Liver (tissue), 9 donors: ENCODE measurements around the gene PLCB4. TPM values are rescaled to one million over a fixed set of nuclear protein-coding genes. Genes with fewer than 3 reads are reported as not detected.

Source experiments
- DNase-seq: peaks from one replicate; pipeline ENCODE4 v3.0.0-alpha.2; 2017; ENCODE audit warnings: low spot score
- H3K27ac ChIP-seq, 2 donors: one replicate each; pipeline ENCODE4 v1.7.0; 2013; ENCODE audit warnings: inconsistent platforms in 2 of 2, low read length in 2 of 2, control low read depth in 1 of 2, low read depth in 1 of 2, mild to moderate bottlenecking in 1 of 2
- H3K27me3 ChIP-seq, 4 donors: one replicate each; pipeline versions ENCODE4 v1.6.1 to v1.7.0; 2013; ENCODE audit warnings: low read length in 3 of 4, inconsistent platforms in 1 of 4, mild to moderate bottlenecking in 1 of 4, moderate library complexity in 1 of 4; ENCODE audit not compliant: control insufficient read depth in 4 of 4, insufficient read depth in 4 of 4
- H3K36me3 ChIP-seq, 4 donors: one replicate each; pipeline versions ENCODE4 v1.6.1 to v1.7.0; 2013; ENCODE audit warnings: low read length in 3 of 4, mild to moderate bottlenecking in 3 of 4, low read depth in 1 of 4, moderate library complexity in 1 of 4; ENCODE audit not compliant: control insufficient read depth in 4 of 4, insufficient read depth in 3 of 4
- H3K4me1 ChIP-seq, 4 donors: one replicate each; pipeline versions ENCODE4 v1.6.1 to v1.7.0; 2013; ENCODE audit warnings: low read length in 3 of 4, mild to moderate bottlenecking in 3 of 4, moderate library complexity in 1 of 4; ENCODE audit not compliant: control insufficient read depth in 4 of 4, insufficient read depth in 4 of 4
- H3K4me3 ChIP-seq, 3 donors: one replicate each; pipeline versions ENCODE4 v1.6.1 to v1.7.0; 2013; ENCODE audit warnings: low read length in 3 of 3, control low read depth in 1 of 3, low read depth in 1 of 3, mild to moderate bottlenecking in 1 of 3
- H3K9ac ChIP-seq, 2 donors: one replicate each; pipeline ENCODE4 v1.7.0; 2013; ENCODE audit warnings: low read length in 2 of 2, mild to moderate bottlenecking in 2 of 2, moderate library complexity in 2 of 2, control low read depth in 1 of 2, low read depth in 1 of 2
- H3K9me3 ChIP-seq, 4 donors: one replicate each; pipeline versions ENCODE4 v1.6.1 to v1.7.0; 2013; ENCODE audit warnings: low read length in 3 of 4; ENCODE audit not compliant: control insufficient read depth in 4 of 4
- EGR1 ChIP-seq, 2 donors: IDR thresholded peaks; 2 replicates each; pipeline ENCODE4 v1.6.1; 2016 to 2018; ENCODE audit warnings: antibody characterized with exemption in 2 of 2, low read depth in 2 of 2
- FOXA1 ChIP-seq: IDR thresholded peaks from 2 replicates; pipeline ENCODE4 v1.6.1; 2016; ENCODE audit warnings: antibody characterized with exemption
- FOXA2 ChIP-seq: IDR thresholded peaks from 2 replicates; pipeline ENCODE4 v1.6.1; 2016; ENCODE audit warnings: antibody characterized with exemption
- GABPA ChIP-seq, 2 donors: IDR thresholded peaks in 1 of 2; conservative IDR thresholded peaks in 1 of 2; 2 replicates each; pipeline ENCODE4 v1.6.1; 2016; ENCODE audit warnings: antibody characterized with exemption in 2 of 2, mild to moderate bottlenecking in 1 of 2, moderate library complexity in 1 of 2
- HNF4A ChIP-seq, 2 donors: conservative IDR thresholded peaks; 2 replicates each; pipeline ENCODE4 v1.6.1; 2016; ENCODE audit warnings: antibody characterized with exemption in 2 of 2, mild to moderate bottlenecking in 2 of 2
- HNF4G ChIP-seq: IDR thresholded peaks from 2 replicates; pipeline ENCODE4 v1.6.1; 2016; ENCODE audit warnings: antibody characterized with exemption
- JUND ChIP-seq, 2 donors: IDR thresholded peaks; 2 replicates each; pipeline ENCODE4 v1.6.1; 2016; ENCODE audit warnings: antibody characterized with exemption in 2 of 2
- NR2F2 ChIP-seq: IDR thresholded peaks from 2 replicates; pipeline ENCODE4 v1.6.1; 2016; ENCODE audit warnings: antibody characterized with exemption
- RAD21 ChIP-seq, 2 donors: IDR thresholded peaks; 2 replicates each; pipeline ENCODE4 v1.6.1; 2016; ENCODE audit warnings: antibody characterized with exemption in 2 of 2, mild to moderate bottlenecking in 2 of 2
- RXRA ChIP-seq, 2 donors: IDR thresholded peaks; 2 replicates each; pipeline ENCODE4 v1.6.1; 2017 to 2018; ENCODE audit warnings: antibody characterized with exemption in 2 of 2, mild to moderate bottlenecking in 1 of 2
- SP1 ChIP-seq: IDR thresholded peaks from 2 replicates; pipeline ENCODE4 v1.6.1; 2018; ENCODE audit warnings: antibody characterized with exemption, mild to moderate bottlenecking
- TAF1 ChIP-seq: conservative IDR thresholded peaks from 2 replicates; pipeline ENCODE4 v1.6.1; 2016; ENCODE audit warnings: antibody characterized with exemption, mild to moderate bottlenecking
- YY1 ChIP-seq: IDR thresholded peaks from 2 replicates; pipeline ENCODE4 v1.6.1; 2016; ENCODE audit warnings: antibody characterized with exemption, mild to moderate bottlenecking
- WGBS: extraction: QIAGEN DNeasy Blood & Tissue Kit; methylation state at CpG from one replicate; pipeline ENCODE4 v1.1.7; 2013; 5-methylcytosine and 5-hydroxymethylcytosine counted together
- polyA plus RNA-seq, 2 donors: library from polyadenylated mRNA; stranded (reverse) in 1 of 2; unstranded in 1 of 2; fragments of 200-250 nt in 1 of 2; fragments of >200 nt in 1 of 2; fragmentation: Nextera tagmentation in 1 of 2; extraction: Ambion mirVana in 1 of 2; gene quantifications; one replicate each; pipeline versions ENCODE4 v1.2.1 to v1.2.3, GENCODE V29; 2013 to 2015
- total RNA-seq, 2 donors: library from RNA; depleted of rRNA; stranded (reverse); fragments of >200 nt; gene quantifications; one replicate each; pipeline ENCODE4 v1.2.3, GENCODE V29; 2014
- TF ChIP-seq, protein P1 (sequence below): IDR thresholded peaks from 2 replicates; pipeline ENCODE4 v1.6.1; 2016; ENCODE audit warnings: antibody characterized with exemption, mild to moderate bottlenecking
- TF ChIP-seq, protein P2 (sequence below): IDR thresholded peaks from 2 replicates; pipeline ENCODE4 v1.6.1; 2016; ENCODE audit warnings: antibody characterized with exemption
- TF ChIP-seq, protein P3 (sequence below): fragments of 150-350 bp; IDR thresholded peaks from 2 replicates; pipeline ENCODE4 v1.5.1; 2017; ENCODE audit warnings: improper control_type of control experiment, low read depth, low read length; ENCODE audit not compliant: missing input control
- TF ChIP-seq, protein P4 (sequence below): IDR thresholded peaks from 2 replicates; pipeline ENCODE4 v1.6.1; 2016; ENCODE audit warnings: antibody characterized with exemption
- TF ChIP-seq, protein P5 (sequence below): IDR thresholded peaks from 2 replicates; pipeline ENCODE4 v1.6.1; 2016; ENCODE audit warnings: antibody characterized with exemption
- donor health status: healthy.
- donor health status: healthy.
- donor health status: healthy.
- donor health status: healthy.
- donor health status: healthy.

The PLCB4 gene
- total and polyA plus RNA-seq, 4 donors, result 0.14 to 0.67 (median 0.30) TPM

DNA sequence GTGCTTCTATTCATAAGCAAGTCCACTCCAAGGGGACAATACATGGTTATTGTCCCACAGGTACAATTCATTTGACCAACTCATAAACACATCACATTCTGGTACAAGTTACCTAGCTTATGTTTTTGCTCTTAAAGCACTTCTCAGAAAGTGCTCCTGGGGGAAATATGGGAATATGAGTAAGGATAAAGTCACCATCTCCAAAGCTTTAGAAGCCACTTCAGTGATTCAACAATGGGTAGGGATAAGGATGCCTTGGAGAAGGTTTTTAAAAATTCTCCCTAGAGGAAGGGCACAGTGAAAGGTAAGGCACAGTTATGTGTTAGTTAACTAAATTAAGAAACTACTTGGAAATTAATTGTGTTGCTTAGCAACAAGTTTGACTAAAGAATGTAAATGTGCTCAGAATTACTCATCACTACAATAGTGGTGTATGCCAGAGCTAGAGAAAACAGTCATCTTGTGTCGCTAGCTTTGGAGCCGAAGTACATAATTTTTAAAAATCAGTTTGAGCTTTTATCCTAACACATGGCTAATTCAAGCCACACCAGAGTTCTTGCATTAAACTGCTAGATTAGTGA lies 406.0 kb downstream of the PLCB4 start:
- Histone ChIP-seq H3K27ac (no peak overlapping the region), H3K36me3 (no peaks in the 10 kb centered on the region), H3K9me3 (no peaks in the 10 kb centered on the region), H3K4me3 (no peak overlapping the region), H3K27me3 (no peaks in the 10 kb centered on the region), H3K4me1 (no peaks in the 10 kb centered on the region), H3K9ac (no peak overlapping the region)
- TF ChIP-seq GABPA (IDR thresholded peaks at IDR 0.05 in 1 of 2, conservative IDR thresholded peaks at IDR 0.05 in 1 of 2) (no peak), RXRA (IDR thresholded peaks at IDR 0.05) (no peak), RAD21 (IDR thresholded peaks at IDR 0.05) (no peak), FOXA1 (no peak), HNF4A (conservative IDR thresholded peaks at IDR 0.05) (no peak)
- TF ChIP-seq, protein P1, sequence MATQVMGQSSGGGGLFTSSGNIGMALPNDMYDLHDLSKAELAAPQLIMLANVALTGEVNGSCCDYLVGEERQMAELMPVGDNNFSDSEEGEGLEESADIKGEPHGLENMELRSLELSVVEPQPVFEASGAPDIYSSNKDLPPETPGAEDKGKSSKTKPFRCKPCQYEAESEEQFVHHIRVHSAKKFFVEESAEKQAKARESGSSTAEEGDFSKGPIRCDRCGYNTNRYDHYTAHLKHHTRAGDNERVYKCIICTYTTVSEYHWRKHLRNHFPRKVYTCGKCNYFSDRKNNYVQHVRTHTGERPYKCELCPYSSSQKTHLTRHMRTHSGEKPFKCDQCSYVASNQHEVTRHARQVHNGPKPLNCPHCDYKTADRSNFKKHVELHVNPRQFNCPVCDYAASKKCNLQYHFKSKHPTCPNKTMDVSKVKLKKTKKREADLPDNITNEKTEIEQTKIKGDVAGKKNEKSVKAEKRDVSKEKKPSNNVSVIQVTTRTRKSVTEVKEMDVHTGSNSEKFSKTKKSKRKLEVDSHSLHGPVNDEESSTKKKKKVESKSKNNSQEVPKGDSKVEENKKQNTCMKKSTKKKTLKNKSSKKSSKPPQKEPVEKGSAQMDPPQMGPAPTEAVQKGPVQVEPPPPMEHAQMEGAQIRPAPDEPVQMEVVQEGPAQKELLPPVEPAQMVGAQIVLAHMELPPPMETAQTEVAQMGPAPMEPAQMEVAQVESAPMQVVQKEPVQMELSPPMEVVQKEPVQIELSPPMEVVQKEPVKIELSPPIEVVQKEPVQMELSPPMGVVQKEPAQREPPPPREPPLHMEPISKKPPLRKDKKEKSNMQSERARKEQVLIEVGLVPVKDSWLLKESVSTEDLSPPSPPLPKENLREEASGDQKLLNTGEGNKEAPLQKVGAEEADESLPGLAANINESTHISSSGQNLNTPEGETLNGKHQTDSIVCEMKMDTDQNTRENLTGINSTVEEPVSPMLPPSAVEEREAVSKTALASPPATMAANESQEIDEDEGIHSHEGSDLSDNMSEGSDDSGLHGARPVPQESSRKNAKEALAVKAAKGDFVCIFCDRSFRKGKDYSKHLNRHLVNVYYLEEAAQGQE, result no peak
- TF ChIP-seq, protein P2, sequence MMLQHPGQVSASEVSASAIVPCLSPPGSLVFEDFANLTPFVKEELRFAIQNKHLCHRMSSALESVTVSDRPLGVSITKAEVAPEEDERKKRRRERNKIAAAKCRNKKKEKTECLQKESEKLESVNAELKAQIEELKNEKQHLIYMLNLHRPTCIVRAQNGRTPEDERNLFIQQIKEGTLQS, result no peak
- TF ChIP-seq, protein P3, sequence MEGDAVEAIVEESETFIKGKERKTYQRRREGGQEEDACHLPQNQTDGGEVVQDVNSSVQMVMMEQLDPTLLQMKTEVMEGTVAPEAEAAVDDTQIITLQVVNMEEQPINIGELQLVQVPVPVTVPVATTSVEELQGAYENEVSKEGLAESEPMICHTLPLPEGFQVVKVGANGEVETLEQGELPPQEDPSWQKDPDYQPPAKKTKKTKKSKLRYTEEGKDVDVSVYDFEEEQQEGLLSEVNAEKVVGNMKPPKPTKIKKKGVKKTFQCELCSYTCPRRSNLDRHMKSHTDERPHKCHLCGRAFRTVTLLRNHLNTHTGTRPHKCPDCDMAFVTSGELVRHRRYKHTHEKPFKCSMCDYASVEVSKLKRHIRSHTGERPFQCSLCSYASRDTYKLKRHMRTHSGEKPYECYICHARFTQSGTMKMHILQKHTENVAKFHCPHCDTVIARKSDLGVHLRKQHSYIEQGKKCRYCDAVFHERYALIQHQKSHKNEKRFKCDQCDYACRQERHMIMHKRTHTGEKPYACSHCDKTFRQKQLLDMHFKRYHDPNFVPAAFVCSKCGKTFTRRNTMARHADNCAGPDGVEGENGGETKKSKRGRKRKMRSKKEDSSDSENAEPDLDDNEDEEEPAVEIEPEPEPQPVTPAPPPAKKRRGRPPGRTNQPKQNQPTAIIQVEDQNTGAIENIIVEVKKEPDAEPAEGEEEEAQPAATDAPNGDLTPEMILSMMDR, result no peak
- TF ChIP-seq, protein P4, sequence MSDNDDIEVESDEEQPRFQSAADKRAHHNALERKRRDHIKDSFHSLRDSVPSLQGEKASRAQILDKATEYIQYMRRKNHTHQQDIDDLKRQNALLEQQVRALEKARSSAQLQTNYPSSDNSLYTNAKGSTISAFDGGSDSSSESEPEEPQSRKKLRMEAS, result no peak
- no peak for DNase-seq
- WGBS, result 91% methylated on average over 2 of the region's 2 CpGs

DNA sequence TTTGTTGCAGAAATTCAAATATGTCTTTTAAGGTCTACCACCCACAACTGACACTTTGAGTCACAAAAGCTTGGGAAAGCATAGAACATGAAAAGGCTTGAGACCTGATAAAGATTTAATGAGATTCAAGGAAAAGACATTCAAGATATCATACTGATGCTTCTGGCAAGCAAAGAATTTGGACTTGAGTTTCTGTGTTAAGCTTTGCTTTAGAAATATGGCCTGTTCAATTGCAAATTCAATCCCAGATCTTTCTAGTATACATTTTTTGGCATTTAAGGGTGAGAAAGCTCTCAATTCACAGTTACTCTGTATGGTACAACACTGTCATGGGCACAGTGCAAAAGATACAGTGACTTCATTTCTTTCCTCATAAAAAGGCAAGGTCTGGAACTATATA lies 406.6 kb downstream of the PLCB4 start:
- Histone ChIP-seq H3K4me1 (no peaks in the 10 kb centered on the region), H3K9me3 (no peaks in the 10 kb centered on the region), H3K27me3 (no peaks in the 10 kb centered on the region), H3K27ac (no peak overlapping the region), H3K4me3 (no peak overlapping the region), H3K9ac (no peak overlapping the region), H3K36me3 (no peaks in the 10 kb centered on the region)
- DNase-seq, result no peak
- TF ChIP-seq TAF1 (no peak), EGR1 (IDR thresholded peaks at IDR 0.05; ENCODE audit: low read depth in 2 of 2) (no peak), FOXA1 (no peak), FOXA2 (no peak), RAD21 (IDR thresholded peaks at IDR 0.05) (no peak), JUND (IDR thresholded peaks at IDR 0.05) (no peak), SP1 (no peak), NR2F2 (no peak), GABPA (IDR thresholded peaks at IDR 0.05 in 1 of 2, conservative IDR thresholded peaks at IDR 0.05 in 1 of 2) (no peak), HNF4A (conservative IDR thresholded peaks at IDR 0.05) (no peak), YY1 (no peak), HNF4G (no peak), RXRA (IDR thresholded peaks at IDR 0.05) (no peak)
- TF ChIP-seq, protein P1, result no peak
- TF ChIP-seq, protein P5, sequence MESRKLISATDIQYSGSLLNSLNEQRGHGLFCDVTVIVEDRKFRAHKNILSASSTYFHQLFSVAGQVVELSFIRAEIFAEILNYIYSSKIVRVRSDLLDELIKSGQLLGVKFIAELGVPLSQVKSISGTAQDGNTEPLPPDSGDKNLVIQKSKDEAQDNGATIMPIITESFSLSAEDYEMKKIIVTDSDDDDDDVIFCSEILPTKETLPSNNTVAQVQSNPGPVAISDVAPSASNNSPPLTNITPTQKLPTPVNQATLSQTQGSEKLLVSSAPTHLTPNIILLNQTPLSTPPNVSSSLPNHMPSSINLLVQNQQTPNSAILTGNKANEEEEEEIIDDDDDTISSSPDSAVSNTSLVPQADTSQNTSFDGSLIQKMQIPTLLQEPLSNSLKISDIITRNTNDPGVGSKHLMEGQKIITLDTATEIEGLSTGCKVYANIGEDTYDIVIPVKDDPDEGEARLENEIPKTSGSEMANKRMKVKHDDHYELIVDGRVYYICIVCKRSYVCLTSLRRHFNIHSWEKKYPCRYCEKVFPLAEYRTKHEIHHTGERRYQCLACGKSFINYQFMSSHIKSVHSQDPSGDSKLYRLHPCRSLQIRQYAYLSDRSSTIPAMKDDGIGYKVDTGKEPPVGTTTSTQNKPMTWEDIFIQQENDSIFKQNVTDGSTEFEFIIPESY, result no peak
- TF ChIP-seq, protein P3, result no peak
